Gastroesophageal sphincter (tissue), 3 donors: ENCODE data around the gene SMARCE1.

Source experiments
- EP300 ChIP-seq: sonication (generic); formaldehyde crosslinking; IDR thresholded peaks from one replicate; pipeline ENCODE4 v1.6.1; 2017; ENCODE audit warnings: antibody characterized with exemption, mild to moderate bottlenecking
- POLR2A ChIP-seq, 2 donors: fragments of 450-650 bp; IDR thresholded peaks; one replicate each; pipeline ENCODE4 v1.6.1; 2017; ENCODE audit warnings: antibody characterized with exemption in 2 of 2, mild to moderate bottlenecking in 2 of 2, moderate library complexity in 1 of 2
- POLR2AphosphoS5 ChIP-seq: sonication (generic); formaldehyde crosslinking; IDR thresholded peaks from one replicate; pipeline ENCODE4 v1.6.1; 2017; ENCODE audit warnings: antibody characterized with exemption
- TF ChIP-seq, protein P1 (sequence below), 4 experiments: fragments of 200-600 bp in 2 of 4; fragments of 450-650 bp in 2 of 4; sonication (generic) in 1 of 4; IDR thresholded peaks; one replicate each; pipeline ENCODE4 v1.5.1; 2017 to 2019; ENCODE audit warnings: antibody characterized with exemption in 4 of 4, mild to moderate bottlenecking in 2 of 4, moderate library complexity in 2 of 4

- TF ChIP-seq, protein P1, sequence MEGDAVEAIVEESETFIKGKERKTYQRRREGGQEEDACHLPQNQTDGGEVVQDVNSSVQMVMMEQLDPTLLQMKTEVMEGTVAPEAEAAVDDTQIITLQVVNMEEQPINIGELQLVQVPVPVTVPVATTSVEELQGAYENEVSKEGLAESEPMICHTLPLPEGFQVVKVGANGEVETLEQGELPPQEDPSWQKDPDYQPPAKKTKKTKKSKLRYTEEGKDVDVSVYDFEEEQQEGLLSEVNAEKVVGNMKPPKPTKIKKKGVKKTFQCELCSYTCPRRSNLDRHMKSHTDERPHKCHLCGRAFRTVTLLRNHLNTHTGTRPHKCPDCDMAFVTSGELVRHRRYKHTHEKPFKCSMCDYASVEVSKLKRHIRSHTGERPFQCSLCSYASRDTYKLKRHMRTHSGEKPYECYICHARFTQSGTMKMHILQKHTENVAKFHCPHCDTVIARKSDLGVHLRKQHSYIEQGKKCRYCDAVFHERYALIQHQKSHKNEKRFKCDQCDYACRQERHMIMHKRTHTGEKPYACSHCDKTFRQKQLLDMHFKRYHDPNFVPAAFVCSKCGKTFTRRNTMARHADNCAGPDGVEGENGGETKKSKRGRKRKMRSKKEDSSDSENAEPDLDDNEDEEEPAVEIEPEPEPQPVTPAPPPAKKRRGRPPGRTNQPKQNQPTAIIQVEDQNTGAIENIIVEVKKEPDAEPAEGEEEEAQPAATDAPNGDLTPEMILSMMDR (IDR thresholded peaks at IDR 0.05), result no peak
- TF ChIP-seq POLR2A (IDR thresholded peaks at IDR 0.05) (no peak), EP300 (no peak), POLR2AphosphoS5 (no peak)
These were observed 38.6 kb upstream of the SMARCE1 start for GRCh38 chr17:40686192-40686591.
